Mammary epithelial cell (primary cell): ENCODE measurements around the gene CDH11.

ENCODE experiments used
- EZH2 ChIP-seq: IDR thresholded peaks from 2 replicates; pipeline ENCODE4 v1.6.1; 2012; ENCODE audit warnings: low read length, inconsistent platforms, borderline replicate concordance
- TF ChIP-seq, protein P1 (sequence below), 2 donors: IDR thresholded peaks in 1 of 2; conservative IDR thresholded peaks in 1 of 2; 2 replicates each; pipeline ENCODE4 v1.5.1; 2011 to 2012; ENCODE audit warnings: inconsistent platforms in 2 of 2, low read length in 2 of 2, mild to moderate bottlenecking in 2 of 2, control low read depth in 1 of 2, low read depth in 1 of 2; ENCODE audit not compliant: insufficient read depth in 1 of 2; ENCODE audit errors: extremely low read depth in 1 of 2

DNA sequence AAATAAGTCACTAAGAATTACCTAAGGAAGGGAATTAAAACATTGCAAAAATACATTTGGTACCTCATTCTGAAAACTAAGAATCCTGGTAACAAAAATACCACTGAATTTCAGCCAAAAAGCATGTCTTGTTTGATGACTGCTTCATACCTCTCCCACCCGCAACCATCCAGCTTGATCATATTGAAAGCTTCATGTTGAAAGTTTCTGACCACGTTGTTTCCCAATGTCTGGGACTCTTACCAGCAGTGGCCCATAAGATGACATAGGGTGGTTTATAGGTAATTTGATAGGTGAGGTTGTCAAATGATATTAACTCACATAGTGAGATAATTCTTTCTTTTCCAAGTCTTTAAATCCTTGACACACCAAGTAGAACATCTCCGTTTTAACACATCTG is 139.3 kb downstream of the CDH11 start:
- TF ChIP-seq, protein P1, sequence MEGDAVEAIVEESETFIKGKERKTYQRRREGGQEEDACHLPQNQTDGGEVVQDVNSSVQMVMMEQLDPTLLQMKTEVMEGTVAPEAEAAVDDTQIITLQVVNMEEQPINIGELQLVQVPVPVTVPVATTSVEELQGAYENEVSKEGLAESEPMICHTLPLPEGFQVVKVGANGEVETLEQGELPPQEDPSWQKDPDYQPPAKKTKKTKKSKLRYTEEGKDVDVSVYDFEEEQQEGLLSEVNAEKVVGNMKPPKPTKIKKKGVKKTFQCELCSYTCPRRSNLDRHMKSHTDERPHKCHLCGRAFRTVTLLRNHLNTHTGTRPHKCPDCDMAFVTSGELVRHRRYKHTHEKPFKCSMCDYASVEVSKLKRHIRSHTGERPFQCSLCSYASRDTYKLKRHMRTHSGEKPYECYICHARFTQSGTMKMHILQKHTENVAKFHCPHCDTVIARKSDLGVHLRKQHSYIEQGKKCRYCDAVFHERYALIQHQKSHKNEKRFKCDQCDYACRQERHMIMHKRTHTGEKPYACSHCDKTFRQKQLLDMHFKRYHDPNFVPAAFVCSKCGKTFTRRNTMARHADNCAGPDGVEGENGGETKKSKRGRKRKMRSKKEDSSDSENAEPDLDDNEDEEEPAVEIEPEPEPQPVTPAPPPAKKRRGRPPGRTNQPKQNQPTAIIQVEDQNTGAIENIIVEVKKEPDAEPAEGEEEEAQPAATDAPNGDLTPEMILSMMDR (conservative IDR thresholded peaks at IDR 0.05 in 1 of 2, IDR thresholded peaks at IDR 0.05 in 1 of 2; ENCODE audit: extremely low read depth in 1 of 2, insufficient read depth in 1 of 2, low read depth in 1 of 2, low read length in 2 of 2) = no peak
- TF ChIP-seq EZH2 = no peak
